Prostate gland (tissue), 2 donors: Measurements from ENCODE around the gene B3GALT6. TPM values are rescaled to one million over a fixed set of nuclear protein-coding genes. Genes with fewer than 3 reads are reported as not detected.

Source experiments
- DNase-seq: peaks from one replicate; pipeline ENCODE4 v3.0.0-alpha.2; 2019; ENCODE audit warnings: low spot score
- H3K27ac ChIP-seq, 2 donors: fragments of 200-600 bp; sonication (generic); 2 replicates each; pipeline ENCODE4 v1.5.1; 2017 to 2019
- H3K27me3 ChIP-seq: fragments of 200-600 bp; sonication (generic); replicated peaks from 2 replicates; pipeline ENCODE4 v1.5.1; 2019; ENCODE audit not compliant: insufficient read depth
- H3K36me3 ChIP-seq, 2 donors: fragments of 200-600 bp; sonication (generic); 1 replicate in 1 of 2; 2 replicates in 1 of 2; pipeline versions ENCODE4 v1.5.1 to v1.8.1; 2017 to 2019
- H3K4me1 ChIP-seq: fragments of 200-600 bp; sonication (generic); replicated peaks from 2 replicates; pipeline ENCODE4 v1.5.1; 2019
- H3K4me3 ChIP-seq, 2 donors: fragments of 200-600 bp; sonication (generic); 2 replicates each; pipeline ENCODE4 v1.5.1; 2017 to 2019
- H3K9me3 ChIP-seq: fragments of 200-600 bp; sonication (generic); 2 replicates; pipeline ENCODE4 v1.5.1; 2017
- POLR2A ChIP-seq: fragments of 450-650 bp; IDR thresholded peaks from one replicate; pipeline ENCODE4 v1.6.1; 2016; ENCODE audit warnings: antibody characterized with exemption, mild to moderate bottlenecking
- POLR2AphosphoS5 ChIP-seq: sonication (generic); formaldehyde crosslinking; IDR thresholded peaks from one replicate; pipeline ENCODE4 v1.6.1; 2017; ENCODE audit warnings: antibody characterized with exemption
- WGBS: methylation state at CpG from one replicate; pipeline ENCODE4 v1.1.5; 2018; 5-methylcytosine and 5-hydroxymethylcytosine counted together
- intact Hi-C: fragments of 100-400 bp; cut with DNase I; formaldehyde crosslinking; loops from one replicate; pipeline ENCODE4 v1.14.2; 2022
- total RNA-seq, 2 donors: library from RNA; depleted of rRNA; stranded (reverse); fragments of >200 nt; gene quantifications; one replicate each; pipeline ENCODE4 v1.1.0, GENCODE V29; 2016
- TF ChIP-seq, protein P1 (sequence below), 4 experiments: fragments of 200-600 bp in 2 of 4; fragments of 450-650 bp in 2 of 4; sonication (generic) in 2 of 4; IDR thresholded peaks; 1 replicate in 3 of 4; 2 replicates in 1 of 4; pipeline ENCODE4 v1.5.1; 2016 to 2019; ENCODE audit warnings: antibody characterized with exemption in 4 of 4, mild to moderate bottlenecking in 2 of 4, moderate library complexity in 2 of 4

The B3GALT6 gene
- total RNA-seq, 2 donors from 2014 or later: 29.6 to 41.5 TPM

DNA sequence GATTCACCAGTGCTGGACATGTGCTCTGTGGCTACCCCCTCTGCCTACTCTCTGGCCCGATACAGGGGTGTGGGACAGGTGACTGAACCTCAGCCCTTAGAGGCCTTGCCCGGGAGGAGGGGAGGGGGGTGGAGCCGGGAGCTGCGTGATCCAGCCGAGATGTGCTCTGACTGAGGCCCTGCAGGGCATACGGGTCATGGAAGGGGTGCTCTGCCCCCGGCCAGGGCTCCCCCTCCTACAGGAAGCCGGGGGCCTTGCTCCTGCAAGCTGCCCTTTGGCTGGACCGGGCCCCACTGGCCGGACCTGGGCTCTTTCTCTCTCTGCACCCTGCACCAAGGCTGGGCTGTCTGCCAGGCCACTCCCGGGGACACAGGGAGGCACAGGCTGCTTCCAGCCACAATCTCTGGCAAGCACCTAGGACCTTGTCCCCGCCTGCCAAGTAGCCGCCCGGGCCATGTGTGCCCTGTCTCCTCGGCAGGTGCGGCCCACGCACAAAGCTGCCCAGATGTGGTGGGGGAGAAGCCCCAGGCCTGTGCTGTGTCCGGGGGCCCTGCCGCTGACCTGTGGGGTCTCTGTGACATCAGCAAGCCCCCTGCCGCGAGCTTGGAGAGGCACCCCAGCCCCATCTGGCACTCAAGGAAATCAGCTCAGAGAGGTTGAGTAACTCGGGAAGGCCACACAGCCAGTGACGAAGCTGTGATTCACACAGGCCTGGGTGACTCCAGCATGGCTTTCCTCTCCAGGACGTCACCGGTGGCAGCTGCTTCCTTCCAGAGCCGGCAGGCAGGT, 49.7 kb downstream of the B3GALT6 start:
- TF ChIP-seq, protein P1, sequence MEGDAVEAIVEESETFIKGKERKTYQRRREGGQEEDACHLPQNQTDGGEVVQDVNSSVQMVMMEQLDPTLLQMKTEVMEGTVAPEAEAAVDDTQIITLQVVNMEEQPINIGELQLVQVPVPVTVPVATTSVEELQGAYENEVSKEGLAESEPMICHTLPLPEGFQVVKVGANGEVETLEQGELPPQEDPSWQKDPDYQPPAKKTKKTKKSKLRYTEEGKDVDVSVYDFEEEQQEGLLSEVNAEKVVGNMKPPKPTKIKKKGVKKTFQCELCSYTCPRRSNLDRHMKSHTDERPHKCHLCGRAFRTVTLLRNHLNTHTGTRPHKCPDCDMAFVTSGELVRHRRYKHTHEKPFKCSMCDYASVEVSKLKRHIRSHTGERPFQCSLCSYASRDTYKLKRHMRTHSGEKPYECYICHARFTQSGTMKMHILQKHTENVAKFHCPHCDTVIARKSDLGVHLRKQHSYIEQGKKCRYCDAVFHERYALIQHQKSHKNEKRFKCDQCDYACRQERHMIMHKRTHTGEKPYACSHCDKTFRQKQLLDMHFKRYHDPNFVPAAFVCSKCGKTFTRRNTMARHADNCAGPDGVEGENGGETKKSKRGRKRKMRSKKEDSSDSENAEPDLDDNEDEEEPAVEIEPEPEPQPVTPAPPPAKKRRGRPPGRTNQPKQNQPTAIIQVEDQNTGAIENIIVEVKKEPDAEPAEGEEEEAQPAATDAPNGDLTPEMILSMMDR (IDR thresholded peaks at IDR 0.05): no peak
- TF ChIP-seq POLR2AphosphoS5 (peak; percentile 22), POLR2A (no peak)
- 39% methylated on average over 24 of the region's 26 CpGs for WGBS
- no peak overlapping the region for H3K27ac ChIP-seq
- peak; percentile 73 for DNase-seq
- peaks cover 3% of the 10 kb centered on the region for H3K27me3 ChIP-seq
- no peaks in the 10 kb centered on the region for H3K36me3 ChIP-seq
- H3K4me1 ChIP-seq: no peaks in the 10 kb centered on the region
- intact Hi-C loops: no loop called here
- H3K9me3 ChIP-seq: no peaks in the 10 kb centered on the region
- H3K4me3 ChIP-seq: no peak overlapping the region

- no peak for DNase-seq
- intact Hi-C loops: no loop called here
- Histone ChIP-seq H3K4me3 (no peak overlapping the region), H3K9me3 (no peaks in the 10 kb centered on the region), H3K4me1 (no peaks in the 10 kb centered on the region), H3K27me3 (peaks cover 3% of the 10 kb centered on the region), H3K36me3 (no peaks in the 10 kb centered on the region), H3K27ac (no peak overlapping the region)
- no peak for TF ChIP-seq POLR2A
- TF ChIP-seq, protein P1 (IDR thresholded peaks at IDR 0.05): no peak
- no peak for TF ChIP-seq POLR2AphosphoS5
- WGBS: 89% methylated on average over 13 of the region's 14 CpGs
Measured at GRCh38 chr1:1282998-1283397, 51.0 kb downstream of the B3GALT6 start.

DNA sequence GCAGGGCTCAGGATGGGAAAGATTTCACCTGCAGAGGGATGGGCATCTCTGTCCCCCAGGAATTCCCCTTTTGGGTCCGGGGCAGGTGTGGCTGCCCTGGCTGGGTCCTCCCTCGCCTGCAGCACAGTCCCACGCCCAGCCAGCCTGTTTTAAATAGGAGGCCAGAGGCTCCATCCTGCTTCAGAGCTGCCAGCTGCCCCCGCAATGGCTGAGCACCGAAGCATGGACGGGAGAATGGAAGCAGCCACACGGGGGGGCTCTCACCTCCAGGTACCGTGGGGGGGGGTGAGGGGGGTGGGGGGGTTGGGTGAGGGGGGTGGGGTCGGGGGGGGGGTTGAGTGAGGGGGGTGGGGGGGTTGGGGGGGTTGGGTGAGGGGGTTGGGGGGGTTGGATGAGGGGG, 51.8 kb downstream of the B3GALT6 start:
- Histone ChIP-seq H3K4me1 (no peaks in the 10 kb centered on the region), H3K36me3 (no peaks in the 10 kb centered on the region), H3K27ac (no peak overlapping the region), H3K9me3 (no peaks in the 10 kb centered on the region), H3K4me3 (no peak overlapping the region), H3K27me3 (peaks cover 3% of the 10 kb centered on the region)
- 7% methylated on average over 3 of the region's 9 CpGs for WGBS
- intact Hi-C loops: no loop called here
- no peak for DNase-seq
- TF ChIP-seq POLR2AphosphoS5 (no peak), POLR2A (no peak)
- TF ChIP-seq, protein P1 (IDR thresholded peaks at IDR 0.05): no peak

Other genes starting within 250 kb of the B3GALT6 start
- gene HES4, start 232.1 kb upstream of the B3GALT6 start, total RNA-seq: 10 to 100 TPM; 45.8 to 82.6 TPM
- gene ISG15, start 218.7 kb upstream of the B3GALT6 start, total RNA-seq: 10 to 100 TPM; 22.3 to 27.2 TPM
- 10 to 100 TPM; 87.7 to 92.4 TPM for gene AGRN, start 212.1 kb upstream of the B3GALT6 start, total RNA-seq
- gene RNF223, start 157.9 kb upstream of the B3GALT6 start, total RNA-seq: 1 to 10 TPM; 1.4 to 1.8 TPM
- gene C1orf159, start 116.1 kb upstream of the B3GALT6 start, total RNA-seq: 10 to 100 TPM; 20.0 to 26.4 TPM
- gene TTLL10, start 58.4 kb upstream of the B3GALT6 start, total RNA-seq: 1 to 10 TPM in 1 of 2 donors, under 1 TPM in 1; 0.77 to 7.3 TPM
- 1 to 10 TPM; 3.1 to 3.5 TPM for gene TNFRSF18, start 25.6 kb upstream of the B3GALT6 start, total RNA-seq
- gene TNFRSF4, start 18.1 kb upstream of the B3GALT6 start, total RNA-seq: 1 to 10 TPM in 1 of 2 donors, under 1 TPM in 1; 0.50 to 3.0 TPM
- 100 to 1,000 TPM; 177 to 185 TPM for gene SDF4, start 236 bp upstream of the B3GALT6 start, total RNA-seq
- 1 to 10 TPM in 1 of 2 donors, not detected in 1; 3.4 TPM for gene C1QTNF12, start 14.5 kb downstream of the B3GALT6 start, total RNA-seq
- gene UBE2J2, start 41.6 kb downstream of the B3GALT6 start, total RNA-seq: 10 to 100 TPM; 56.0 to 79.4 TPM
- 10 to 100 TPM in 1 of 2 donors, 1 to 10 TPM in 1; 6.9 to 23.7 TPM for gene SCNN1D, start 48.2 kb downstream of the B3GALT6 start, total RNA-seq
- 10 to 100 TPM; 43.2 to 58.6 TPM for gene ACAP3, start 75.7 kb downstream of the B3GALT6 start, total RNA-seq
- gene PUSL1, start 76.4 kb downstream of the B3GALT6 start, total RNA-seq: 10 to 100 TPM; 30.6 to 36.9 TPM
- gene INTS11, start 92.4 kb downstream of the B3GALT6 start, total RNA-seq: 100 to 1,000 TPM in 1 of 2 donors, 10 to 100 TPM in 1; 97.3 to 178 TPM
- gene CPTP, start 92.6 kb downstream of the B3GALT6 start, total RNA-seq: 10 to 100 TPM; 35.8 to 54.0 TPM
- gene TAS1R3, start 99.0 kb downstream of the B3GALT6 start, total RNA-seq: under 1 TPM in 1 of 2 donors, not detected in 1; 0.80 TPM
- gene DVL1, start 117.2 kb downstream of the B3GALT6 start, total RNA-seq: 100 to 1,000 TPM in 1 of 2 donors, 10 to 100 TPM in 1; 70.5 to 165 TPM
- gene MXRA8, start 126.3 kb downstream of the B3GALT6 start, total RNA-seq: 100 to 1,000 TPM in 1 of 2 donors, 10 to 100 TPM in 1; 39.0 to 152 TPM
- 100 to 1,000 TPM; 152 to 161 TPM for gene AURKAIP1, start 143.0 kb downstream of the B3GALT6 start, total RNA-seq
- gene CCNL2, start 167.1 kb downstream of the B3GALT6 start, total RNA-seq: 100 to 1,000 TPM; 116 to 242 TPM
- gene MRPL20, start 175.1 kb downstream of the B3GALT6 start, total RNA-seq: 100 to 1,000 TPM; 143 to 174 TPM
- 10 to 100 TPM; 33.7 to 34.9 TPM for gene ANKRD65, start 189.0 kb downstream of the B3GALT6 start, total RNA-seq
- gene VWA1, start 203.5 kb downstream of the B3GALT6 start, total RNA-seq: 100 to 1,000 TPM; 191 to 227 TPM
- 1 to 10 TPM; 7.3 to 9.9 TPM for gene ATAD3C, start 217.5 kb downstream of the B3GALT6 start, total RNA-seq
- gene ATAD3B, start 239.5 kb downstream of the B3GALT6 start, total RNA-seq: 10 to 100 TPM; 16.8 to 26.9 TPM